Stimulated activated CD8-positive, alpha-beta memory T cell treated with anti-CD3 and anti-CD28 coated beads, Interleukin-15, amount 100 ng/mL, for 24 hours (primary cell): Measurements from ENCODE around the gene ZNF778.

Experiments used
- DNase-seq: peaks from one replicate; pipeline ENCODE4 v3.0.0-alpha.2; 2020; ENCODE audit warnings: low read depth

The ZNF778 gene

GRCh38 chr16:89194340-89195311 is 22.9 kb upstream of the ZNF778 start:
- DNase-seq = no peak

DNA sequence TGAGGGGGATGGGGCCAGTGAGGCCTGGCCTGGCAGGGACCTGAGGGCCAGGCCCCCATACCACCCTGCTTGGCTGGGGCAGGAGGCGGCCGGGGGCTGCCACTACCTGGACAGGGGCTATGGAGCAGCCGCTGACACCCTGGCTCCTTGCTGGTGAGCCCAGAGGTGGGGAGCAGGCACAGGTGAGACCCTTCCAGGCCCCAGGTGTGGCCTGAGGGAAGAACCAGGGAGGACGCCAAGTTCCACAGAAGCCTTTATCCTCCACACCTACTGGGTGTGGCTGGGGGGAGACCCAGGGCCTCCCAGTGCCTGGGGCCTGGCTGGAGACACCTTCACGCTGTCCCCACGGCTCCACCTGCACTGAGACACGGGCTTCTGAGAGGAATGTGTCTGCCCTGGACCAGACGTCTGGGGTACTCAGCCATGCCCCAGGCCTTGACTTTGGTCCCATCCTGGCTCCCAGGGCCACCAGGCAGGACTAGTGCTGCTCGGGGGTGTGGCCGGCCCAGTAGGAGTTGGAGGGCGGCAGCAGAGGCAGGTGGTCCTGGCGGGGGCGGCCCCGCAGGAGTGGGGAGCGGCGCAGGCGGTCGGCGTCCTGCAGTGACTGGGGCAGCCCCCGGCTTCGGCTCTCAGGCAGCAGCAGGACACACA is 21.9 kb upstream of the ZNF778 start:
- DNase-seq = no peak

GRCh38 chr16:89197033-89197632 is 20.4 kb upstream of the ZNF778 start:
- no peak for DNase-seq

GRCh38 chr16:89197633-89198416 is 19.7 kb upstream of the ZNF778 start:
- DNase-seq = no peak

DNA sequence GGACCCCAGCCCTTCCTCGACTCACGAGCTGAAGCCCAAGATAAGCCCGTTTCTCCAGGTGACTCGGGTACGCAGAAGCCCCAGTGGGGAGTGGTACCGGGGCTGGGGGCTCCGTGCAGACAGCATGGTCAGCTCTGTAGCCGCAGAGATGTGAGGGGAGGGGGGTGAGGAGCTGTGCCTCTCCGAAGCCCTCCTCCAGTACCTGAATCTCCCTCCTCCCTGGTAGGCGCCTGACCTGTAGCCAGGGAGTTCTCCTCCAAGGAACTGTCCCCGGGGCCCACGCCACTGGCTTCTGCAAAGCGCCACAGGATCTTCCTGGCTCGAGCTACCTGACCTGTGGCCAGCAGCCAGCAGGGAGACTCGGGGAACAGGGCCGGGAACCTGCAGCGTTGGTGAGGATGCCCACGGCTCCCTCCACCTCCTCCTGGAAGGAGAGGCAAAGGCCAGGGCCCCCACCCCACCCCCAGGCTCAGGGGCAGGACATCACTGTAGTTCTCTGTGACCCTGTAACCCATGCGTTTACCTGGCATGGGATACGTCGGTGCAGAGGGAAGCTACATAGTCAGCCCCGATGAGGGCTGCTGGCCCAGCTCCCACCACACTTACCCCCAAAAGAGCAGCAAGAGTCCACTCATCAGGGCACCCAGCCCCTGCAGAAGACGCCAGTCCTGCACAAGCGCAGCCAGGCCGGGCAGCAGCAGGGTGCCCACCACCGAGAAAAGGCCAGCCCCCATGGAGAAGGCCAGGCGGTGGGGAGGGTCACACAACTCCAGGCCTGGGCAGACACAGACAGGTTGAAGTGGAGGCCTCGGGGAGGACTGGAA is 18.9 kb upstream of the ZNF778 start:
- DNase-seq = no peak

- no peak for DNase-seq
These were observed 18.0 kb upstream of the ZNF778 start for GRCh38 chr16:89199241-89200123.

DNA sequence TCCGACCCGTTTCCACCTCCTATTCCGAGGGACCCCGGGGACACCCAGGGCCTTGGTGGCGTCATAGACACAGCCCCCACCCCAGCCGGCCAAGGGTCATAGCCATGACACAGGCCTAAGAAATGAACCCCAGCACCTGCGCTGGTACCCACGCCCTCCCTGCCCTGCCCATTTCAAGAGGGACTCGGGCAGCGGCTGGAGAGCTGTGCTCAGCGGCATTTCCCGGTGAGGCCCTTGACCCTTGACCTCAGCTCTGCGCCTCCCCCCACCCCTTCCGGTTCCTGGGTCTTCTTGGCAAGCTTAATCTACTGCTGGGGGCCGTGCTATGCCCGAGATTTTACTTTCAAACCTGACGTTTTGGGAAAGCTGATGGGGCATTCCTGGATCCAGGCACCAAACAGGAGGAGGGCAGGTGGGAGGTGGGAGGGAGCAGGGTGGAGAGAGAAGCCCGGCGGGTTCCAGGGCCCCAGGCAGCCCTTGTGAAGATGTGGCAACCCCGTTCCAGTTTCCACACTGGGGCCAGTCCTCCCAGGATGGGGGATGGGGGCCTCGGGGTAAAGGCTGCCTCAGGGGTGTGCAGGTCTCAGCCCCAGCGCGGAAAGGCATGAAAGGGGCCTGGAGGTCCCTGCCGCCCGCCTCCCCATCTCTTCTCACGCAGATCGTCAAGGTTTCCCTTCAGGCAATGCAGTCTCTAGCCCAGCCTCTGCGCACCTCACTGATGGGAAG is 17.2 kb upstream of the ZNF778 start, which contains the start of gene SLC22A31:
TSS of gene SLC22A31 (minus strand) at position 414 of the 726 bp plus-strand sequence. CDS start at position 378, 36 bp downstream.
- no peak for DNase-seq

GRCh38 chr16:89200850-89201411 is 16.6 kb upstream of the ZNF778 start:
- no peak for DNase-seq

DNA sequence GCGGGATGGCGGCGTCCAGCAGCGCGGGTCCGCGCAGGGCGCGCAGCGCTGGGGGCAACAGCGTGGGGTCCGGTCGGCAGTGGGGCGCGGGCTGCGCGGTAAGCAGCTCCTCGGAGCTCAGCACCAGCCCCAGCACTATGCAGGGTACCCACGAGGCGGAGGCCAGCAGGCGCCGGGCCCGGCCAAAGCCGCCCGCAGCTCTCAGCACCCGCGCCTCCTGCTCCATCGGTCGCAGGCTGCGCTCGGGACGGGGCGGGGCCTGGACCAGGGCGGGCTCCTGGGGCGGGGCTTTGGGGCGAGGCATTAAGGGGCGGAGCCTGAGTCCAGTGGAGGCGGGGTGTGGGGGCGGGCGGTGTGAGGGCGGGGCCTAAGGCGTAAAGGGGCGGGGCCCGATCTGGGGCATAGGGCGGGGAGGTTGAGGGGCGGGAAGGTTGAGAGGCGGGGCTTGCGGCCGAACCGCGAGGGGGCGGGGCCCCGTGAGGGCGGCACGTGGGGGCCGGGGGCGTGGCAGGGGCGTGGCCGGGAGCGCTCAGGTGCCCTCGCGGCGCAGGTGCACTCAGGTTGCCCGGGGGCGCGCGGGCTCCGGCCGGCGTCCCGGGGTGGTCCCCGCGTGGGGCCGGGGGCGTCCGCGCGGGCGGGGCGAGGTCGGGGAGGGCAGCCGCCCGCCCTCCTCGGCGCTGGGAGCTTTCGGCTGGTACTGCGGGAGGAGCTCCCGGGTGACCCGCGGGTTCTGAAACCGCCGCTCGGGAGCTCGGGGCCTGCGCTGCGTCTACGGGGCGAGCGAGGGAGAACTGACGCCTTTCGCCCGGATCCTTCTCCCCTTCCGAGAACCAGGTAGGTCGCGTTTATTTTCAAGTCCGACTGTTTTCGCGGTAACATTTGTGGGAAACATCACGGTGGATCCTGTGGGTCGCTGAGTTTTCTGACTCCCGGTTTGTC is 15.8 kb upstream of the ZNF778 start:
- DNase-seq = peak; percentile 65

GRCh38 chr16:89202422-89203215 is 14.9 kb upstream of the ZNF778 start:
- no peak for DNase-seq

GRCh38 chr16:89207993-89208392 is 9.5 kb upstream of the ZNF778 start:
- no peak for DNase-seq

DNA sequence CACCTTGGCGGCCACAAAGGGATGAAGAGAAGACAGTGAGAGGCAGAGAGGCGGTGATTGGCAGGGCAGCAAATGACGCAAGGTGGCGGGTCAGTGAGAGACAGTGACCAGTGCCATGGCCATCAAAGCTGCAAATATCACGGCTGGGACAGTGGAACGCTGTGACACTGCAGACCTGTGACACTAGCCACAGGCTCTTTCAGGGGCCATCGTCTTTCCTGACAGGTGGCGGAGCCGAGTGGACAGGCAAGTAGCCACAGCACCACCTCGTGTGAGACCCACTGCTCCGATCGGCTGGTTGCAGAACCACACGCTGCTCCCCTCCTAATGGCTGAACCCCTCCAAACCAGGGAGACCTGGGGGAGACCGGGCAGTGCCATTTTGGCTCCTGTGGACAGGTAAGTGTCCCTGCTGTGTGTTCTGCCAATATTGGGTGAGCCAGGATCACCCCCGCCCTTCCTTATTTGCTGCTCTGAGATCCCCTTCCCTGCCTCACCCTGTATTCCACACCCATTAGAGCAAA is 7.9 kb upstream of the ZNF778 start:
- no peak for DNase-seq

GRCh38 chr16:89210165-89210903 is 7.2 kb upstream of the ZNF778 start:
- no peak for DNase-seq

GRCh38 chr16:89210904-89211515 is 6.5 kb upstream of the ZNF778 start:
- no peak for DNase-seq

DNA sequence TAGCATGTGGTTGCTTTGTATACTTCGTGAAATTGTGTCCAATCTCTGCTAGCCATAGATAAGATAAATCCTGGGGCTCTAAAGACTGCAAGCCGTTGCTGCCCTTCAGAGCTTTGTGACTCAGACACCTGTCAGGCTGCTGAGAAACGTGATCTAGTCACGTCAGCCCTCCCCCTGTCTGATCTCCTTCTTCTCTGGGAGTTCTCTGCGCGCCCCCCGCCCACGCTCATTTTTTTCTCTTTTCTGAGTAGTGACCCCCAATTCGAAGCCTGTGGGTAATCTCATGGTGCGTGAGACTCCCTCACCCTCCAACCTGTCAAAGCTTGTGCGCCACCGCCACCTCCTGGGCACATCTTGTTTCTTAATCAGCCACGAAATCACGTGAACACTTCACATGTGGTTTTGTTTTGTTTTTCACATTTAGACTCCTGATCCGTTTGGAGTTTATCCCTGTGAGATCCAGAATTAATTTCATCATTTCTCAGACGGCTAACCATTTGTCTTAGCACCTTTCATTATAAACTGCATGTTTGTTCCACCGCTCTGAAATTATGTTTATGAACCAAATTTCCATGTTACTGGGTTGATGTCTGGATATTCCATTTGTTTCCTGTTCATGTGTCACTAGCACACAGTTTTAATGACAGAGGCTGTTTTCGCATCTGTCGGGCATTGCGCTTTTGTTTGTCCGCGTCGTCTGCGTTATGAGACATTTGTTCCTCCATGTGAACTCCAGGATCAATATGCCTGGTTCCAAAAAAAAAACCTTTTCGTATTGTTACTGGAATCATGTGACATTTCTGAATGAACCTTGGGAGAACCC is 977 bp upstream of the ZNF778 start:
- DNase-seq = peak; percentile 53
